Retina (tissue), 1 donor: Measurements from ENCODE around the gene COBL.

Source experiments
- DNase-seq: peaks from one replicate; pipeline ENCODE4 v3.0.0-alpha.2; 2016

COBL gene

DNA sequence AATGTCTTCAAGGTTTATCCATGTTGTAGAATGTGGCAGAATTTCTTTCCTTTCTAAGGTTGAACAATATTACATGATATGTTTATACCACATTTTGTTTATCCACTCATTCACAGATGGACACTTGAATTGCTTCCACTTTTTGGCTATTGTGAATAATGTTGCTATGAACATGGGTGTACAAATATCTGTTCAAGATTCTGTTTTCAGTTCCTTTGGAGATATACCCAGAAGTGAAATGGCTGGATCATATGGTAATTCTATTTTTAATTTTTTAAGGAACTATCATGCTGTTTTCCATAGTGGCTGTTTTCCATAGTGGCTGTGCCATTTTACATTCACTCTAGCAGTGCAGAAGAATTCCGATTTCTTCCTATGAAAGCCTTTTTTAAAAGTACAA is 339.2 kb downstream of the COBL start:
- no peak for DNase-seq

DNA sequence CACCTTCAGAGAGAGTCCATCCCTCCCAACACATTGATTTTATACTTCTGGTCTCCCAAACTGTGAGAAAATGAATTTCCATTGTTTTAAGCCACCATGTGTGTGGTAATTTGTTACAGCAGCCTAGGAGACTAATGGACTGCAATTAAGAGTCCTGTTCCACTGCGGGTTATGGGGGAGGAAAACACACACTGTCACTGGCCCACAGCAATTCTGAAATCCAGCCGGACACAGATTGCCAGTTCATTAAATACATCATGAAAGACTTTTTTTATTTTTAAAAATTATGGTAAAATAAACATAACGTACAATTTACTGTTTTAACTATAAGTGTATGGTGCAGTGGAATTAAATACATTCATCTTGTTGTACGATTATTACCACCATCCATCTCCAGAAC is 340.5 kb downstream of the COBL start:
- DNase-seq, result no peak

DNA sequence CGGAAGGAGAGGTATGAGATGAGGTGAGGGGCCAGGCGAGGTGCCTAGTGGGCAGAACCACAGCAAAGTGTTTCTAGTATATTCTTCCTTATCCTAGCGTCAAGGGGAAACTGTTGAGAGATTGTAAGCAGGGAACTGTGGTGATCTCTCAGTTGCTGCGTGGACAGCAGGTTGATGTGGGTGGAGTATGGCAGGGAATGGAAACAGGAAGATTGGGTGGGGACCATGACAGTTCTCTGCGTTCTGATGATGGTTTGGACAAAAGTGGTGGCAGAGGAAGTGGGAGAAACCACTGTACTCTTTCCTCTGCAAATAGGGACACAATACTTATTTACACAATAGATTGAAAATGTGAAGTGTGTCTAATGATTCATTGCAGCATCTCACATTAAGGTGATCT is 342.4 kb downstream of the COBL start:
- no peak for DNase-seq

DNA sequence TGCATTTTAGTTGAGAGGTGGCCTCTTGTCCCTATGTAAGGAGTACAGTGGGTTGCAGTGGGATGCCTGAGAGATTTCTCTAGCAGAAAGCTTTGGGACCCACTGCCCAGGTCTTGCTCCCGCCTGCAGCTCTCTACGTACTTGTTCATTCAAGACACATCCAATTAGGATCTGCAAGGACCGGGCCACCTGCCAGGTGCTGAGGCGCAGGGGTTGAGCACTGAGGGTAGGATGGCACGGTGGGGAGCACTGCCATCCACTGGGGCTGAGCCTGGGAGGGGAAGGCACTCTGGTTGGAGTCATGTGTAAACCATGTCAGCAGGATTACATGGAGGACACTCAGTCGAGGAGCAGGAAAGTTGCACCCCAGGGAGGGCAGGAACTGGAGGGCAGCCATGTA is 342.8 kb downstream of the COBL start:
- no peak for DNase-seq

DNA sequence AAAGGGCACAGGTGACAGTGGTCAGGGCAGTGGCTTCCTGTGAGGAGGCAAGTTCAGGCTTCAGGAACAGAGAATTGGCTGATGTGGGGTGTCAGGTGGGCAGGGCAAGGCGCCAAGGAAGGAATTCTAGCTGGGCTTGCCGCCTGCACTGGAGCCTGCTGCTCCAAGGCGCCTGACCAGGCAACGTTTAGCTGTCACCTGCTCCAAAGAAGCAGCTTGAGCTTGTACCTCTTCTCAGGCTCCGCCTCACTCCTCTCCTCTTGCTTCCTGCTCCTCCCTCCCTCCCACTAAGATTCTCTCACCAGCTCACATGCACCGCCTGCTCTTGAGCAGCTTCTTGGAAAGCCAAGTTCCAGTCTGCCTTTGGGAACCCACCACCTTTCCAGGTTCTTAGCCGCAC is 346.5 kb downstream of the COBL start:
- DNase-seq, result no peak
